Measurements from ENCODE around the gene FAM171A2. TPM values are rescaled to one million over a fixed set of nuclear protein-coding genes. Genes with fewer than 3 reads are reported as not detected.

The FAM171A2 gene
- total and polyA plus RNA-seq, 4 donors: 0.08 to 1.1 (median 0.18) TPM; not detected in 1

- 83% methylated on average over 7 of the region's 7 CpGs for WGBS
- H3K4me1 ChIP-seq (ENCODE audit: control insufficient read depth in 4 of 4, insufficient read depth in 4 of 4, low read length in 3 of 4): peaks cover 5 to 34% (median 17%) of the 10 kb centered on the region in 4 donors
Measured at GRCh38 chr17:44327715-44328449, 35.8 kb downstream of the FAM171A2 start.

GRCh38 chr17:44326861-44327444 is 36.7 kb downstream of the FAM171A2 start:
- Histone ChIP-seq H3K27ac (ENCODE audit: low read depth in 1 of 2, low read length in 2 of 2) (no peak overlapping the region), H3K4me1 (ENCODE audit: control insufficient read depth in 4 of 4, insufficient read depth in 4 of 4, low read length in 3 of 4) (peaks cover 5 to 34% (median 17%) of the 10 kb centered on the region in 4 donors), H3K4me3 (ENCODE audit: low read depth in 1 of 3, low read length in 3 of 3) (peak overlapping the region in 1 of 3 donors; percentile 65)
- TF ChIP-seq TAF1 (conservative IDR thresholded peaks at IDR 0.05) (no peak), GABPA (IDR thresholded peaks at IDR 0.05 in 1 of 2, conservative IDR thresholded peaks at IDR 0.05 in 1 of 2) (peak in 1 of 2 donors; percentile 46), JUND (IDR thresholded peaks at IDR 0.05) (no peak), ZBTB33 (IDR thresholded peaks at IDR 0.05) (no peak), YY1 (IDR thresholded peaks at IDR 0.05) (peak; percentile 41), SP1 (IDR thresholded peaks at IDR 0.05) (peak; percentile 74), HNF4G (IDR thresholded peaks at IDR 0.05) (no peak), CTCF (IDR thresholded peaks at IDR 0.05; ENCODE audit: low read depth, low read length, missing input control) (no peak), FOXA2 (IDR thresholded peaks at IDR 0.05) (no peak)

More at GRCh38 chr17:44327715-44328449, 35.8 kb downstream of the FAM171A2 start:
- Histone ChIP-seq H3K9me3 (ENCODE audit: control insufficient read depth in 4 of 4, low read length in 3 of 4) (no peaks in the 10 kb centered on the region), H3K4me3 (ENCODE audit: low read depth in 1 of 3, low read length in 3 of 3) (no peak overlapping the region), H3K9ac (ENCODE audit: low read depth in 1 of 2, low read length in 2 of 2) (no peak overlapping the region), H3K27me3 (ENCODE audit: control insufficient read depth in 4 of 4, insufficient read depth in 4 of 4, low read length in 3 of 4) (no peaks in the 10 kb centered on the region), H3K36me3 (ENCODE audit: control insufficient read depth in 4 of 4, insufficient read depth in 3 of 4, low read depth in 1 of 4, low read length in 3 of 4) (no peaks in the 10 kb centered on the region), H3K27ac (ENCODE audit: low read depth in 1 of 2, low read length in 2 of 2) (no peak overlapping the region)
- no peak for TF ChIP-seq TAF1 (conservative IDR thresholded peaks at IDR 0.05)
- TF ChIP-seq YY1 (IDR thresholded peaks at IDR 0.05): no peak
- no peak for TF ChIP-seq JUND (IDR thresholded peaks at IDR 0.05)
- TF ChIP-seq NR2F2 (IDR thresholded peaks at IDR 0.05): no peak
- no peak for TF ChIP-seq FOXA1 (IDR thresholded peaks at IDR 0.05)
- no peak for TF ChIP-seq CTCF (IDR thresholded peaks at IDR 0.05; ENCODE audit: low read depth, low read length, missing input control)
- no peak for TF ChIP-seq GABPA (IDR thresholded peaks at IDR 0.05 in 1 of 2, conservative IDR thresholded peaks at IDR 0.05 in 1 of 2)
- no peak for TF ChIP-seq ZBTB33 (IDR thresholded peaks at IDR 0.05)
- no peak for TF ChIP-seq HNF4G (IDR thresholded peaks at IDR 0.05)
- DNase-seq (ENCODE audit: low spot score): no peak

More at GRCh38 chr17:44326861-44327444, 36.7 kb downstream of the FAM171A2 start:
- Histone ChIP-seq H3K27me3 (ENCODE audit: control insufficient read depth in 4 of 4, insufficient read depth in 4 of 4, low read length in 3 of 4) (no peaks in the 10 kb centered on the region), H3K9ac (ENCODE audit: low read depth in 1 of 2, low read length in 2 of 2) (no peak overlapping the region), H3K9me3 (ENCODE audit: control insufficient read depth in 4 of 4, low read length in 3 of 4) (no peaks in the 10 kb centered on the region), H3K36me3 (ENCODE audit: control insufficient read depth in 4 of 4, insufficient read depth in 3 of 4, low read depth in 1 of 4, low read length in 3 of 4) (peaks cover 0 to 2% (median 0%) of the 10 kb centered on the region in 4 donors)
- peak; percentile 94 for DNase-seq (ENCODE audit: low spot score)
- WGBS: 25% methylated on average over 31 of the region's 31 CpGs
